HFFc6 (cell line): ENCODE results near the gene PTPRK. TPM values are rescaled to one million over a fixed set of nuclear protein-coding genes. Genes with fewer than 3 reads are reported as not detected.

Experiments used
- DNase-seq: peaks from one replicate; pipeline ENCODE4 v3.0.0-alpha.2; 2018
- H3K27ac Mint-ChIP-seq: 2 replicates; pipeline ENCODE4 v1.8.0; 2020; ENCODE audit warnings: mild to moderate bottlenecking, mixed read lengths
- H3K27me3 Mint-ChIP-seq: 2 replicates; pipeline ENCODE4 v1.8.0; 2021; ENCODE audit warnings: mild to moderate bottlenecking, moderate library complexity, mixed read lengths; ENCODE audit not compliant: insufficient read depth
- H3K36me3 Mint-ChIP-seq: 2 replicates; pipeline ENCODE4 v1.8.0; 2021; ENCODE audit warnings: low read depth, mixed read lengths
- H3K4me1 Mint-ChIP-seq: 2 replicates; pipeline ENCODE4 v1.8.0; 2020; ENCODE audit warnings: low read depth, mixed read lengths
- H3K4me3 Mint-ChIP-seq: 2 replicates; pipeline ENCODE4 v1.8.0; 2020; ENCODE audit warnings: mild to moderate bottlenecking, moderate library complexity, mixed read lengths
- H3K9me3 Mint-ChIP-seq: 2 replicates; pipeline ENCODE4 v1.8.0; 2020; ENCODE audit warnings: mild to moderate bottlenecking, mixed read lengths
- CTCF ChIP-seq: fragments of 200-600 bp; sonication (generic); IDR thresholded peaks from 2 replicates; pipeline ENCODE4 v1.5.0; 2021; ENCODE audit warnings: antibody characterized with exemption, mild to moderate bottlenecking
- total RNA-seq, 6 experiments: library from RNA; stranded (reverse); fragmentation: NEBNext Ultra II Directional; extraction: Animal tissue kit (Norgen Biotek cat#: 25700); gene quantifications; 2 replicates in 1 of 6; 3 replicates in 5 of 6; pipeline ENCODE4 v1.2.3, GENCODE V29; 2021

Gene PTPRK
- total RNA-seq, 6 experiments from 2014 or later = 92.8 to 104 (median 97.3) TPM

DNA sequence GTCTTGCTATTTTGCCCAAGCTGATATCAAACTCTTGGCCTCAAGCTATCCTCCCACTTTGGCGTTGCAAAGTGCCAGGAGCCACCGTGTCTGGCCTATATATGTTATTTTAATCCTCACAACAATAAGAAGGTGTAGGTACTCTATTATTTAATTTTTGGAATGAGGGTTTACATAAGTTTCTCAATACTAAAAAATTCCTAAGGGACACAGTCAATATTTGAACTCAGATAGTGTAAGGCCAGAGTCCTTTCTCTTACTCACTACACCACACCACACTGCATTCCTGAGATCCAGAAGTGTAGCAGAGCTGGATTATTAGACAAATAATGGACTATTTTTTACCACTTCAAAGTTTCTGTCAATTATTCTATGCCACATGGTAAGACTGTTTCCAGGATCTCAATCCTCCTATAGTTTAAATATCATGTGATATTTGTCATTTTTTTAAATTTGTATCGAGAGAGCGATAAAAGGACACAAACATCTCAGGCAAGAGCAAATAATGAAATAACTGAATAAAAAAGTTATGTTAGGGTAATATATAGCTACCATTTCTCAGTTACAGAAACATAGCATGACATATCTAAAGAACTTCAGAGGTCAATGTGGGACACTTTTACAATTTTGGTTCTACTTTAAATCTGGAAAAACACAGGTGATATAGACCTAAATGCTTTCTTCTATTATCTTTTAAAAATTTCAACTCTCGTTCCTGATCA, 457.4 kb downstream of the PTPRK start:
- no peak overlapping the region for H3K27ac Mint-ChIP-seq
- peaks cover 30% of the 10 kb centered on the region for H3K36me3 Mint-ChIP-seq
- TF ChIP-seq CTCF = no peak

DNA sequence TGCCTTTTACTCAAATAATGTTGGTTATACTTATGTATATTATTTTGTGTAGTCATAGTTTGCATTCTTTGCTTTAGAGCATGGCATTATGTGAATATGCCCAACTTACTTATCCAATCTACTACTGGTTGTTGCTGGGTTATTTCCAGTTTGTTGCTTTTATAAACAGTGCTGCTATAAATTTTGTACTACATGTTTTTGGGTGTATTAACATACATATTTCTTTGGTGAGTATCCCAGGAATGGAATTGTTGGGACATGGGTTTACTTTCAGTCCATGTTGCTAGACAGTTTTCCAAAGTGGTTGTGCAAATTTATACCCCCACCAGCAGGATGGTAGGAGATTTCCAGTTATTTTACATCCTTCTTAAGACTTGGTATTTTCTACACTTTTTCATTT, 462.5 kb downstream of the PTPRK start:
- Mint-ChIP-seq H3K4me1 (peaks cover 29% of the 10 kb centered on the region), H3K36me3 (peaks cover 35% of the 10 kb centered on the region), H3K27me3 (peaks cover 2% of the 10 kb centered on the region; the same call in 1 of the 2 replicates), H3K4me3 (no peak overlapping the region), H3K27ac (peak overlapping the region; percentile 90), H3K9me3 (no peaks in the 10 kb centered on the region)
- peak; percentile 69 for DNase-seq
- TF ChIP-seq CTCF = no peak

More for the DNA sequence above, 457.4 kb downstream of the PTPRK start:
- no peak overlapping the region for H3K4me3 Mint-ChIP-seq
- peaks cover 48% of the 10 kb centered on the region for H3K4me1 Mint-ChIP-seq
- no peak for DNase-seq
- 0 out of 2 replicates have a peak, but pooled peaks cover 2% of the 10 kb centered on the region for H3K27me3 Mint-ChIP-seq
- H3K9me3 Mint-ChIP-seq = no peaks in the 10 kb centered on the region

DNA sequence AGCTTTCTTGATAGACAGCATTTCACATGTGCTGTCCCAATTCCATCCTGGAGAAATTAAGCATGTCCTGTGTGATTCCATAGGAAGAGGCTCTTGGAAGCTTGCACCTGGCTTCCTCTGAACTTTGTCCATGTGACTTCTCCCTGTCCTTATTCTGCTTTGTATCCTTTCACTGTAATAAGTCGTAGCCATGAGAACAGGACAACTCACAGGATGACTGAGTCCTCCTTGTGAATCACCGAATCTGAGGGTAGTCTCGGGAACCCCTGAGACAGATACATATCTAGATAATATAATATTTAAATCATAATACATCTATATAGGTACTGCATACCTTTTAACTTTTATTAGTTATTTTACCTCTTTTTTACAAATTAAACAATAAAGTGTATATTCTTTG, 462.9 kb downstream of the PTPRK start:
- no peak for TF ChIP-seq CTCF
- H3K36me3 Mint-ChIP-seq = peaks cover 37% of the 10 kb centered on the region
- H3K9me3 Mint-ChIP-seq = no peaks in the 10 kb centered on the region
- peak overlapping the region; percentile 90 for H3K27ac Mint-ChIP-seq
- DNase-seq = peak; percentile 33
- H3K4me1 Mint-ChIP-seq = peaks cover 26% of the 10 kb centered on the region
- no peak overlapping the region for H3K4me3 Mint-ChIP-seq
- H3K27me3 Mint-ChIP-seq = peaks cover 2% of the 10 kb centered on the region; the same call in 1 of the 2 replicates

GRCh38 chr6:128053109-128053508, 467.3 kb downstream of the PTPRK start:
- Mint-ChIP-seq H3K4me1 (peaks cover 11% of the 10 kb centered on the region), H3K4me3 (no peak overlapping the region), H3K27ac (peak overlapping the region; percentile 45; the same call in 1 of the 2 replicates), H3K36me3 (peaks cover 32% of the 10 kb centered on the region), H3K27me3 (peaks cover 2% of the 10 kb centered on the region), H3K9me3 (no peaks in the 10 kb centered on the region)
- no peak for TF ChIP-seq CTCF
- no peak for DNase-seq

DNA sequence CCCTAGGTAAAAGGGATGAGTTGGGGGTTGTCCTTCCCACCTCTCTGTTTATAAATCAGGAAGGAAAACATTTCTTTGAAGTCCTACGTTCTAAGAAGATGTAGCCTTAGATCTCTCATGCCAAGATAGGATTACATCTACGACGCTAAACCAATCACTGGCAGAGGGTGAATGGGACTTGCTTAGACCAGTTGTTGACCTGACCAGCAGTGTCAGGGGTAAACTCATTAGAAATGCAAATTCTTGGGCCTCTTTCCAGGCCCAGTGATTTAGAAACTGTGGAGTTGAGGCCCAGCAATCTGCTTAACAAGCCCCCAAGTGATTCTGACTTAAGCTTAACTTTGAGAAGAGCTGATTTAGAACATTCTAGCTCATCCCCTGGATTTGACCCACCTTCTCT, 472.4 kb downstream of the PTPRK start:
- Mint-ChIP-seq H3K4me3 (no peak overlapping the region), H3K4me1 (no peaks in the 10 kb centered on the region; the same call in 1 of the 2 replicates), H3K27me3 (peaks cover 2% of the 10 kb centered on the region), H3K36me3 (peaks cover 19% of the 10 kb centered on the region), H3K9me3 (no peaks in the 10 kb centered on the region), H3K27ac (no peak overlapping the region)
- no peak for DNase-seq
- TF ChIP-seq CTCF = no peak
